Ovary (tissue), 3 donors: ENCODE measurements around the gene VASH1.

ENCODE experiments used
- EP300 ChIP-seq: sonication (generic); formaldehyde crosslinking; IDR thresholded peaks from one replicate; pipeline ENCODE4 v1.6.1; 2017; ENCODE audit warnings: antibody characterized with exemption
- POLR2A ChIP-seq: fragments of 450-650 bp; IDR thresholded peaks from one replicate; pipeline ENCODE4 v1.6.1; 2017; ENCODE audit warnings: antibody characterized with exemption, mild to moderate bottlenecking, moderate library complexity
- TF ChIP-seq, protein P1 (sequence below), 3 donors: fragments of 450-650 bp in 2 of 3; fragments of 200-600 bp in 1 of 3; IDR thresholded peaks; one replicate each; pipeline versions ENCODE4 v1.5.1 to v1.8.0; 2016 to 2022; ENCODE audit warnings: antibody characterized with exemption in 3 of 3, mild to moderate bottlenecking in 1 of 3
- donor health status: DM: no; HTN: no; CAD: no.

DNA sequence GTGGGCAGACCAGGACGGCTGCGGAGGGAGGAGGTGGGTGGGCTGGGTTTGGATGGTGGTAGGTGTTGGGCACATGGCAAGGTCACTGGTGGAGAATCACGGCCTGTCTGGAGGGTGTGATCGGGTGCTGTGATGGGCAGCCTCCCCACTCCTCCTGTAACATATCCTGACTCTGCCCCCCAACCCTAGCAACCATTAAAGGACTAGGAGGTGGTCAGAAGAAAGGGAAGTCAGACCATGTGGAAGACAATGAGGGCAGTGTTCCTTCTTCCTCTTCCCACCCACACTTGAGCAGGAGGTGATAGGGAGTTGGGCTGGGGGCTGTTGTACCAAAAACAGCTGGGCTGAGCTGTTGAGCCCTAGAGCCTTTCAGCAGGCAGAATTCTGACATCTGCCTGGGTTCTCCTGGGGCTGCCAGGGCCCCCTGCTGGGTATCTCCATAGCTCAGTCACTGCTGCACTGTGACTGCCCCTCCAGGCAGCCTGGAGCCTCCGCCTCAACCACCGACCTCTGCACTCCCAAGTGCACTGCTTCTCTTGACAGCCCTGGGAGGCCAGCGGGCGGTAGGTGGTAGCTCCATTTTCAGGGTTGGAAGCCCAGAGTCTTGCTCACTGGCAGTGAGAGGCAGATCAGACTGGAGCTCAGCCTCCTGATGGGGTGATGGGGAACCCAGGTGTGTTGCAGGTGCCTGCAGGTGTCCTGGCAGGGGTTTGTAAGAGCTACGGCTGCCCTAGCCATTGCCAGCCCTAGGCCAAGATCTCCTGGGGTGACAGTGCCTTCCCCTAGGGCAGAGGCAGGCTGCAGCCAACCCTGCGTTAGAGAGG, 15.4 kb downstream of the VASH1 start:
- TF ChIP-seq, protein P1, sequence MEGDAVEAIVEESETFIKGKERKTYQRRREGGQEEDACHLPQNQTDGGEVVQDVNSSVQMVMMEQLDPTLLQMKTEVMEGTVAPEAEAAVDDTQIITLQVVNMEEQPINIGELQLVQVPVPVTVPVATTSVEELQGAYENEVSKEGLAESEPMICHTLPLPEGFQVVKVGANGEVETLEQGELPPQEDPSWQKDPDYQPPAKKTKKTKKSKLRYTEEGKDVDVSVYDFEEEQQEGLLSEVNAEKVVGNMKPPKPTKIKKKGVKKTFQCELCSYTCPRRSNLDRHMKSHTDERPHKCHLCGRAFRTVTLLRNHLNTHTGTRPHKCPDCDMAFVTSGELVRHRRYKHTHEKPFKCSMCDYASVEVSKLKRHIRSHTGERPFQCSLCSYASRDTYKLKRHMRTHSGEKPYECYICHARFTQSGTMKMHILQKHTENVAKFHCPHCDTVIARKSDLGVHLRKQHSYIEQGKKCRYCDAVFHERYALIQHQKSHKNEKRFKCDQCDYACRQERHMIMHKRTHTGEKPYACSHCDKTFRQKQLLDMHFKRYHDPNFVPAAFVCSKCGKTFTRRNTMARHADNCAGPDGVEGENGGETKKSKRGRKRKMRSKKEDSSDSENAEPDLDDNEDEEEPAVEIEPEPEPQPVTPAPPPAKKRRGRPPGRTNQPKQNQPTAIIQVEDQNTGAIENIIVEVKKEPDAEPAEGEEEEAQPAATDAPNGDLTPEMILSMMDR (IDR thresholded peaks at IDR 0.05) = no peak
- TF ChIP-seq POLR2A (no peak), EP300 (no peak)
